ENCODE results near the gene FUOM. TPM values are rescaled to one million over a fixed set of nuclear protein-coding genes. Genes with fewer than 3 reads are reported as not detected.

Gene FUOM
- total and polyA plus RNA-seq, 2 experiments from 2014 or later: 30.8 to 33.9 TPM

- peak overlapping the region; percentile 67; the same call in 1 of the 2 replicates for H3K27ac Mint-ChIP-seq
- no peak overlapping the region for H2AFZ ChIP-seq
- H3K27ac ChIP-seq (ENCODE audit: low read depth): peak overlapping the region; percentile 86
Observed at GRCh38 chr10:133309100-133309719, 48.6 kb downstream of the FUOM start.

More at GRCh38 chr10:133309100-133309719, 48.6 kb downstream of the FUOM start:
- Histone ChIP-seq H3K4me3 (peak overlapping the region; percentile 98), H3F3A (replicated peaks; ENCODE audit: low read depth) (peaks cover 18% of the 10 kb centered on the region), H3K4me1 (ENCODE audit: insufficient read depth) (peaks cover 10% of the 10 kb centered on the region; the same call in 1 of the 2 replicates), H3K79me2 (replicated peaks; ENCODE audit: insufficient read depth) (peaks cover 36% of the 10 kb centered on the region), H4K20me1 (replicated peaks; ENCODE audit: insufficient read depth) (peaks cover 18% of the 10 kb centered on the region), H3K9me2 (ENCODE audit: insufficient read depth) (no peaks in the 10 kb centered on the region), H3K4me2 (peak overlapping the region; percentile 100), H3K36me3 (ENCODE audit: insufficient read depth) (peaks cover 5% of the 10 kb centered on the region; the same call in 1 of the 2 replicates), H3K27me3 (ENCODE audit: insufficient read depth) (no peaks in the 10 kb centered on the region)
- Mint-ChIP-seq H3K9me3 (peaks cover 2% of the 10 kb centered on the region; the same call in 2 of the 3 replicates), H3K4me3 (peak overlapping the region; percentile 72), H3K27me3 (ENCODE audit: insufficient read depth, low read depth, poor library complexity) (peaks cover 8% of the 10 kb centered on the region), H3K36me3 (ENCODE audit: low read depth) (peaks cover 22% of the 10 kb centered on the region), H3K4me1 (peaks cover 4% of the 10 kb centered on the region)
- ATAC-seq (peak; percentile 74), DNase-seq (ENCODE audit: low spot score) (peak; percentile 90)
- no peak for TF ChIP-seq JUNB (IDR thresholded peaks at IDR 0.05; ENCODE audit: unreplicated experiment)
- peak in 1 of 2 experiments; percentile 41; a peak in 2 of 4 replicates for TF ChIP-seq CTCF (conservative IDR thresholded peaks at IDR 0.05; ENCODE audit: low read depth in 2 of 2)
- TF ChIP-seq EZH2phosphoT487 (IDR thresholded peaks at IDR 0.05; ENCODE audit: unreplicated experiment): no peak
- TF ChIP-seq NANOG (IDR thresholded peaks at IDR 0.05; ENCODE audit: borderline replicate concordance): no peak
- TF ChIP-seq CREB1 (CRISPR knock-in tag; IDR thresholded peaks at IDR 0.05; ENCODE audit: low read depth): peak; percentile 34; the same call in 1 of the 2 replicates
- TF ChIP-seq ZNF462 (CRISPR knock-in tag; IDR thresholded peaks at IDR 0.05): no peak
- no peak for TF ChIP-seq ETS1 (IDR thresholded peaks at IDR 0.05)
- no peak for TF ChIP-seq ZNF331 (CRISPR knock-in tag; IDR thresholded peaks at IDR 0.05; ENCODE audit: low read depth)
- no peak for TF ChIP-seq ZNF114 (CRISPR knock-in tag; IDR thresholded peaks at IDR 0.05)
- TF ChIP-seq POLR2AphosphoS5 (IDR thresholded peaks at IDR 0.05; ENCODE audit: low read depth): no peak; the same call in 1 of the 2 replicates

Measured in GM23338 (cell line).